Measurements from ENCODE around the gene HLCS.
"Not testable (repeated sequence)": the region's sequence is repeated elsewhere in the genome, so short reads cannot be mapped to it uniquely, and the experiment has no call there.

HLCS gene

DNA sequence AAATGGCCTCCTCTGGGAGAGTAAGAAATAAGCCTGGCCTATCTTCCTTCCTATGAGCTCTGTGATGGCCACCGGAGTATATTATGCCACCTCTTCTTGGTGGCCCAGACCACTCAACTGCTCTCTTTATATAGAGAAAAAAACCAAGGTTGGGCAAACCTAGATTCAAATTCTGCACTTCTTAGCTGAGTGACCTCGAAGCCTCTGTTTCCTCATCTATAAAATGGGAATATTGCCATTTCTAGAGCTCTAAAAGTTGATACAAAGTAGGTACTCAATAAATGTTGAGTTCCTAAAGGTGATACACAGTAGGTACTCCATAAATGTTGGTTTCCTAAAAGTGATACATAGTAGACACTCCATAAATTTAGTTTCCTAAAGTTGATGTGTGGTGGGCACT, 120.7 kb downstream of the HLCS start:
- DNase-seq = no peak

- no peak for DNase-seq
Observed at GRCh38 chr21:36845070-36845469, 121.4 kb downstream of the HLCS start.

DNA sequence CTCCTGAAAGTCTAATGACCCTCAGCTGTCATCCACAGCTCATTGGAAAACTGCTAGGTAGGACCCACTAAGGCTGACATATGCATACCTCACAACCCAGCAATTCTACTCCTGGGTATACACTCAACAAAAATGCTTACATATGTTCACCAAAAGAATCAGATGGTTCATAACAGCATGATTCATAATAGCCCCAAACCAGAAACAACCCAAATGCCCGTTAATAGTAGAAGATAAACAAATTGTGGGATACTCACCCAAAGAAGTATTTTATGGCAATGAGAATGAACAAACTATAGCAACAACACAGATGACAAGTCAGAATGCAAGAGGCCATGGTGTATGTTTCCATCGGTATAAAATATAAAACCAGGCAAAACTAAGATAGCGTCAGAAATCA, 124.6 kb downstream of the HLCS start:
- DNase-seq = no peak

DNA sequence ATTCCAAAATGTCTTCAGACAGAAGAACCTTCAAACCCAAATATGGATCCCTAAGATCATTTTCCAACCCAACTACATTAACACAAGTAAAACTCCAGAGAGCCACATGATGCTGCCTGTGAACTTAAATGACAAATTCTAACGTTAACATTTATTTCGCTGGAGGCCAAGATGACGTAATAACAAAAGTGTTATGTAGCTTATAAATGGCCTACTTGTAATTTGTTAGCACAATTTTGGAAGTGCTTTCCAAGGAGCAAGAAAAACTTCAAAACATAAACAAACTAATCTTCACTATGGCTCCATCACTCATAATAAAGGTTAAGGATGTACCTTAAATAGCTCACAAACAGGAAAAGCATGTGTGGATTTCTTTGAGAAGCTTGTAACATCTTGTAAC, 126.7 kb downstream of the HLCS start:
- no peak for DNase-seq

DNA sequence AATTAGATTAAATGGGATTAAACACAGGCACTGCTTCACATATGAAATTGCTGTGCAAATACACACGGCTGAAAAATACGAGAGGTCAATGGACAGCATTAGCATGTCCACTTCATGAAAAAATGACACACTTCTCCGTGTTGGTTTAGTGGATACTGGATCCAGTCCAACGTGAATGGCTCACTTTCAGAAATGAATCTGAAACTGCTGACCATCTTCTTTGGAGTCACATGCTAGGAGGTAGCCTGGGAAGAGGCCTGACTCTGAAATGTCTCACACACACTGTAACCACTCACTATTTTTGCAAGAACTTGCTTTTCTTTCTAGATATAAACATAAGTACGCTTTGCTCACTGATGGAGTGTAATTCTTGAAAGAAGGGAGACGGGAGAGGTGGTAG, 127.3 kb downstream of the HLCS start:
- DNase-seq = no peak

GRCh38 chr21:36835383-36835795, 131.1 kb downstream of the HLCS start:
- no peak for DNase-seq

GRCh38 chr21:36834192-36834591, 132.3 kb downstream of the HLCS start:
- no peak for DNase-seq

DNA sequence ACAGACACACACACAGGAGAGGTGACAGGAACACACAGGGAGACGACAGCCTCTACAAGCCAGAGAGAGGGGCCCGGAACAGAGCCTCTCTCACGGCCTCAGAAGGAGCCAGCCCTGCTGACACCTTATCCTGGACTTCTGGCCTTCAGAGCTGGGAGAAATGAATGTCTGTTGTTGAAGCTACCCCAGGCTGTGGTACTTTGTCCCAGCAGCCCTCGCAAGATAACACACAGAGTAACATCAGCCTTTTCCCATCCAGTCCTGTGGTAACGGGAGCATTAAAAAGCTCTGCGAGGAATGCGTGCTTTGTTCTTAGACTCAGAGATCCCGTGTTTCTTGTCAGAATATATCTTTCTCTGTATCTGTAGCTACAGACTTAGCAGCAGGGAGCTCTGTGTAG, 136.4 kb downstream of the HLCS start:
- no peak for DNase-seq

GRCh38 chr21:36828891-36829515, 137.5 kb downstream of the HLCS start:
- DNase-seq = no peak

DNA sequence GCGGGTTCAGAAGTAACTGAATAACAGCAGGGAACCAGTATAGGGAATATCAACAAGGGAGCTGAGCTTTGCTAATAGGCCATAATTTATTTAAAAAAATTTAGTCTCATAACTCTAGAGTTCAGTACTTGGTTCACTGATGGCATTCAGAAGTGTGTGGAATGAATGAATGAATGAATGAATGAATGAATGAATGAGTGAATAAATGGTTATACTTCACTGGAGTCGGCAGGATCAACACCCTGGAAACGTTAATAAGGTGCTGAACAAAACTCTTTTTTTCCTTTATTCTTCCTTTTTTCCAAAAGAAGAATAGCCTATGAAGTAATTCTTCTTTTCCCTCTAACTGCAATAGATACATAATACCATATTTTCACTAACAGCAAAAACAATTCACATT, 138.3 kb downstream of the HLCS start:
- DNase-seq = no peak

- no peak for DNase-seq
Observed at GRCh38 chr21:36825658-36826057, 140.8 kb downstream of the HLCS start.

GRCh38 chr21:36821032-36821299, 145.5 kb downstream of the HLCS start:
- DNase-seq = no peak

- no peak for DNase-seq
Observed at GRCh38 chr21:36820176-36821031, 146.1 kb downstream of the HLCS start.

DNA sequence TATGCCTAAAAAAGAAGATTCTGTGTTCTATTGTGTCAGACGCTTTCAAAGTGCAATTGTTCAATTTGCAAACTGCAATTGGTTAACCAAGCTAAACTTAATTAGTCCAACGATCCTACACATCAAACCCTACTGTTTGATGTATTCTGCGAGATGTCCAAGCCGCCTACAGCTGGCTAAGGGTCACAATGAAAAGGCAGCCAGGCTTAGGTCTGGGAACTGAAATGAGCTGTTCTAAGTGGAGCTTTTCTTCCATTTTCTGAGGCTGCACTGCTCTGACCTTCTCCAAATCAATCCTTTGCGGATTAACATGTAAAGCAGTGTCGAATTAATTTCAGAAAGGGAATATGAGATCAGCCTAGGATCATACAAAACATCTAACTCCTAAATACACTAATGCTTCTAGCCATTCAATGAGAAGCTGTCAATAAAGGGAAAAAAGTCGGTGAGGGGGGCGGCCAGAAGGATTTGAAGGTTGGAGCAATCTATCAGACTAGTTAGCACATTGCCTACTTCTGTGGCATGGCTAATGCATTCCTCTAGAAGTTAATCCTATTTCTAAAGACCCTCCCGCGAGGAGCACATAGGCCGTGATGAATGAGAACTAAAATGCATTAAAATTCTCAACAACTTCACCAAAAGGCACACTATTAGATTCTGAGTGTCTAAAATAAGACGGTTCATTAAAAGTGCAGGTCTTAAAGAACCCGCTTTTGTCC, 148.6 kb downstream of the HLCS start:
- no peak for DNase-seq

DNA sequence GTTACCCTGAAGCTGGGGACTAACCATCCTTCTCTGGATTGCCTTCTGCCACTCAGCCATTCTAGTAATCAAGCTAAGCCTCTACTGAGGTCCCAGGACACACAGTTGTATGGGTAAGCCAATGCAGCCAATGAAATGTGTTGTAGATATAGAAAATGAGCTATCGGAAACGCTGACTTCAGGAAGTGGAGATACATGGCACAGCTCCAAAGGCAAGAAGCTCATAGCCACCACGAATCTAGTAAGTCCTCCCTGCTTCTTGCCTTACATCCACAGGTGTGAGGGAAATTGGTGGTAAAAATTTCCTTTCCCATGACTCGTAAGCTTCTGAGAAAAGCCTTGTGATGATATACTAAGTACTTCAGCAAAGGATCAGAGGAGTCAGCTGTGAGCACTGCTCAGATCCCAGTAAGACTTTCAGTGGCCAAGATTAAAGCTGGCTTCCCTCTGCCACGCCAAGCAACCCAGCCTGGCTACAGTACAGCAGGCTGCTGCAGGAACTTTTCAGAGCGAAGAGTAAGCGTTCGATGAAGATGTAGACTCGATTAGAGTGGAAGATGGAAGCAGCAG, 149.8 kb downstream of the HLCS start:
- no peak for DNase-seq

GRCh38 chr21:36816026-36816425, 150.4 kb downstream of the HLCS start:
- DNase-seq = not testable (repeated sequence)

GRCh38 chr21:36815284-36815683, 151.2 kb downstream of the HLCS start:
- DNase-seq = no peak

DNA sequence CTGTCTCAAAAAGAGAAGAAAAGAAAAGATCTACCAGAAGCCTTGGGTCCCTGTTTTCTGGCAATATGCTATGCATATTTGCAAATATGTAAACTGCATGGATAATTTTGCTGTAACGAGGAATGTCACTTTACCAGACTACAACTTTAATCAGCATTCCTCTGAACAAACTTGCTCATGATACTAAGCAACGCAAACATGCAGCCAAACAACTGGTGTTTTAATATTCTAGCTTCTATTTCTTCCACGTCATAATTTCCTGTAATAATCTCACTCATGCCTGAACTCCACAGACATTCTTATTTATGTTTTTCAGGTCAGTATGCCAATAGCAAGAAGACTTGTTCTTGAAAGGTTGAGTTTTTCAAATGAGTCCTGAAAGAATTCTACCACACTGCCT, 153.4 kb downstream of the HLCS start:
- no peak for DNase-seq

- DNase-seq = no peak
Observed at GRCh38 chr21:36811762-36812161, 154.7 kb downstream of the HLCS start.

DNA sequence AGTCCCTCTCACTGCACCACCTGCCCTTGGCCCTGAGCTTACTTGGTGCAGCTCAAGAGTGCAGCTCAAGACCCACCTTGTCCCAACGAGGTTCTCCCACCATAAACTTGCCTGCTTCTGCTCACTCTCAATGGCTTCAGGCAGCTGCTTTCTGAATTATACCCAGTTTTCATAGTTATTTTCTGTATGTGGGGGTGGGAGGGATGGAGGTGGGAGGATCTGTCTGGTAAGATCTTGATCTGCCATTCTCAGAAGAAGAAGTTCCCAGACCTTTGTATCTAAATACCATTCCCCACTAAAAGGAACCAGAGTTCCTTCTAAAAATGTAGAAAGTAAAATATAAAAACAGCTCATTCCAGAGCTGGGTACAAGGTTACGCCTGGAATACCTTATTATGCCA, 156.0 kb downstream of the HLCS start:
- DNase-seq = no peak

DNA sequence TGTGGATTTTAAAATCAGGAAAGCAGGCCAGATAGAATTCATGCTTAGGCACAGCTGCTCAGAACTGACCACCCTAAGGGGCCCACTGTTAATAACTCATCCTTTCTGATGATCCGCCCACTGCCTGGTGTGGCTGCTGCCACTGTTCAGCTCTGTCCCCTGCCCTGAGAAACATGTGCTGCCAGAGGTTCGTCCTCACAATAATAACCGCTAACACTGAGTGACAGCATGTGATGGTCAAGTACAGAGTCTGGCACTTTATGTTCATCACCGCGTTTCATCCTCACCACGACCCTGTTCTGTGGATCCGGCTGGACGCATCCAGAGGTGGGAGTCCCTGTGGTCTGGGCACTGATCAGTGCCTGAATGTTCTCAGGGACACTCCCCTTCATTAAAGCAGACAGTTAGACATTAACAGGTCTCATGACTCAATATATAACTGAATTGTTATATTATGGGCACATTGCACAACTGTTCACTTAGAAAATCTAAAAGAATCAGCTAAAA, 159.0 kb downstream of the HLCS start:
- no peak for DNase-seq

GRCh38 chr21:36806103-36806502, 160.4 kb downstream of the HLCS start:
- DNase-seq = no peak

GRCh38 chr21:36804874-36805611, 161.4 kb downstream of the HLCS start:
- no peak for DNase-seq
